SK-N-SH (cell line): ENCODE measurements around the gene HAUS3. TPM values are rescaled to one million over a fixed set of nuclear protein-coding genes. Genes with fewer than 3 reads are reported as not detected.
A peak's percentile ranks its signal among the peaks of the same experiment; 100 is the strongest.

Source experiments
- CTCF ChIA-PET: fragments of 300-600, 350-600 bp; formaldehyde crosslinking; extraction: SDS; loops from one replicate; lab custom pipeline; 2021; lab: Yijun Ruan, JAX
- POLR2A ChIA-PET: fragments of 350-600 bp; sonication (Branson Sonifier 250); formaldehyde crosslinking; extraction: SDS; loops from one replicate; lab custom pipeline; 2020; ENCODE audit warnings: antibody characterized with exemption, inconsistent platforms; lab: Yijun Ruan, JAX
- DNase-seq: peaks from one replicate; pipeline ENCODE4 v3.0.0; 2012
- H2AFZ ChIP-seq: fragments of 200-600 bp; sonication (generic); 2 replicates; pipeline ENCODE4 v1.8.1; 2016; ENCODE audit warnings: antibody characterized with exemption, mild to moderate bottlenecking, low read depth
- H3F3A ChIP-seq: fragments of 200-600 bp; sonication (generic); replicated peaks from 2 replicates; pipeline ENCODE3; 2016; ENCODE audit warnings: antibody characterized with exemption, mild to moderate bottlenecking; ENCODE audit not compliant: insufficient read depth
- H3K27ac ChIP-seq, 2 experiments: fragments of 200-500 bp in 1 of 2; fragments of 200-600 bp in 1 of 2; sonication (Bioruptor generic) in 1 of 2; sonication (generic), shearing (Covaris generic) in 1 of 2; 2 replicates each; pipeline versions ENCODE4 v1.5.1 to v1.6.1; 2014 to 2016; ENCODE audit warnings: low read depth in 2 of 2, inconsistent platforms in 1 of 2, low read length in 1 of 2, mild to moderate bottlenecking in 1 of 2, mixed read lengths in 1 of 2
- H3K27me3 ChIP-seq: fragments of 200-600 bp; sonication (generic), shearing (Covaris generic); 2 replicates; pipeline ENCODE4 v1.6.1; 2016; ENCODE audit warnings: mixed run types; ENCODE audit not compliant: insufficient read depth
- H3K36me3 ChIP-seq, 2 experiments: fragments of 200-500 bp in 1 of 2; fragments of 200-600 bp in 1 of 2; sonication (Bioruptor generic) in 1 of 2; sonication (generic) in 1 of 2; replicated peaks in 1 of 2; 2 replicates each; pipeline versions ENCODE3 to v1.5.1; 2014 to 2016; ENCODE audit warnings: low read length in 1 of 2, mild to moderate bottlenecking in 1 of 2; ENCODE audit not compliant: insufficient read depth in 2 of 2, control insufficient read depth in 1 of 2
- H3K4me1 ChIP-seq, 2 experiments: fragments of 200-500 bp in 1 of 2; fragments of 200-600 bp in 1 of 2; sonication (Bioruptor generic) in 1 of 2; sonication (generic), shearing (Covaris generic) in 1 of 2; 2 replicates each; pipeline versions ENCODE4 v1.5.1 to v1.6.1; 2014 to 2016; ENCODE audit warnings: low read depth in 1 of 2, low read length in 1 of 2, mixed run types in 1 of 2; ENCODE audit not compliant: insufficient read depth in 2 of 2, control insufficient read depth in 1 of 2
- H3K4me2 ChIP-seq: fragments of 200-600 bp; sonication (generic), shearing (Covaris generic); 2 replicates; pipeline ENCODE4 v1.6.1; 2017; ENCODE audit warnings: mixed run types
- H3K4me3 ChIP-seq, 2 experiments: fragments of 200-500 bp in 1 of 2; fragments of 200-600 bp in 1 of 2; sonication (Bioruptor generic) in 1 of 2; sonication (generic), shearing (Covaris generic) in 1 of 2; 2 replicates each; pipeline versions ENCODE4 v1.5.1 to v1.8.1; 2014 to 2016; ENCODE audit warnings: low read depth in 2 of 2, inconsistent platforms in 1 of 2, low read length in 1 of 2, mild to moderate bottlenecking in 1 of 2, mixed read lengths in 1 of 2, moderate library complexity in 1 of 2
- H3K79me2 ChIP-seq: fragments of 200-600 bp; sonication (generic); 2 replicates; pipeline ENCODE4 v1.8.1; 2017; ENCODE audit warnings: mild to moderate bottlenecking; ENCODE audit not compliant: insufficient read depth
- H3K9ac ChIP-seq: fragments of 200-600 bp; sonication (generic); 2 replicates; pipeline ENCODE4 v1.6.1; 2017; ENCODE audit warnings: mixed run types
- H3K9me2 ChIP-seq: fragments of 200-600 bp; sonication (generic); 2 replicates; pipeline ENCODE4 v1.6.1; 2017; ENCODE audit warnings: mixed run types
- H3K9me3 ChIP-seq: fragments of 200-600 bp; sonication (generic); 2 replicates; pipeline ENCODE4 v1.6.1; 2017; ENCODE audit warnings: mixed run types, mild to moderate bottlenecking, moderate library complexity
- H4K20me1 ChIP-seq: fragments of 200-600 bp; sonication (generic); 2 replicates; pipeline ENCODE4 v1.6.1; 2017; ENCODE audit warnings: mild to moderate bottlenecking, mixed run types; ENCODE audit not compliant: insufficient read depth
- ELF1 ChIP-seq: IDR thresholded peaks from 2 replicates; pipeline ENCODE4 v1.4.0; 2012
- EZH2phosphoT487 ChIP-seq: fragments of 200-600 bp; sonication (generic); IDR thresholded peaks from 2 replicates; pipeline ENCODE4 v1.6.1; 2017; ENCODE audit warnings: low read depth, mixed run types, mild to moderate bottlenecking, antibody characterized with exemption, moderate library complexity, borderline replicate concordance
- FOXJ3 ChIP-seq: sonication (generic); formaldehyde crosslinking; IDR thresholded peaks from 2 replicates; pipeline ENCODE4 v1.5.1; 2020; ENCODE audit warnings: mild to moderate bottlenecking, missing genetic modification reagents
- FOXM1 ChIP-seq: IDR thresholded peaks from 2 replicates; pipeline ENCODE4 v1.4.0; 2012; ENCODE audit warnings: low read depth, mild to moderate bottlenecking
- GABPA ChIP-seq: IDR thresholded peaks from 2 replicates; pipeline ENCODE4 v1.4.0; 2012; ENCODE audit warnings: low read depth, mild to moderate bottlenecking
- MAX ChIP-seq: IDR thresholded peaks from 2 replicates; pipeline ENCODE4 v1.4.0; 2012; ENCODE audit warnings: low read depth
- MEF2A ChIP-seq: IDR thresholded peaks from 2 replicates; pipeline ENCODE4 v1.4.0; 2012; ENCODE audit warnings: low read depth, borderline replicate concordance
- NFIC ChIP-seq: IDR thresholded peaks from 2 replicates; pipeline ENCODE4 v1.4.0; 2012; ENCODE audit warnings: borderline replicate concordance
- PBX3 ChIP-seq: IDR thresholded peaks from 2 replicates; pipeline ENCODE4; 2012
- RCOR1 ChIP-seq: fragments of 150-350 bp; IDR thresholded peaks from 2 replicates; pipeline ENCODE4 v1.6.1; 2017; ENCODE audit warnings: antibody characterized with exemption, low read length
- REST ChIP-seq: IDR thresholded peaks from 2 replicates; pipeline ENCODE4 v1.6.1; 2012; ENCODE audit warnings: mild to moderate bottlenecking, low read depth, low read length, moderate library complexity
- RXRA ChIP-seq: IDR thresholded peaks from 2 replicates; pipeline ENCODE4 v1.4.0; 2012; ENCODE audit warnings: low read depth, mild to moderate bottlenecking, borderline replicate concordance
- SMC3 ChIP-seq: IDR thresholded peaks from 2 replicates; pipeline ENCODE4 v1.6.1; 2012; ENCODE audit warnings: low read depth, low read length, improper control_type of control experiment
- USF2 ChIP-seq: fragments of 150-350 bp; IDR thresholded peaks from 2 replicates; pipeline ENCODE4 v1.6.1; 2017; ENCODE audit warnings: antibody characterized with exemption, low read length, low read depth, borderline replicate concordance
- WGBS: methylation state at CpG from one replicate; pipeline ENCODE4 v1.1.6; 2017; ENCODE audit warnings: low lambda C conversion rate; 5-methylcytosine and 5-hydroxymethylcytosine counted together
- polyA plus RNA-seq, 3 experiments: library from polyadenylated mRNA; depleted of rRNA; stranded (reverse); fragments of >200 nt; gene quantifications; 2 replicates each; pipeline ENCODE4 v1.2.3, GENCODE V29; 2012

The HAUS3 gene
- polyA plus RNA-seq, 1 of the 3 experiments (the other 2 are of a cell fraction): 6.3 TPM

GRCh38 chr4:2266181-2266580, 24.3 kb upstream of the HAUS3 start:
- Histone ChIP-seq H3K9me2 (no peaks in the 10 kb centered on the region), H2AFZ (no peak overlapping the region), H3K27me3 (no peaks in the 10 kb centered on the region), H3K36me3 (no peaks in the 10 kb centered on the region), H3K4me1 (peaks cover 0 to 50% of the 10 kb centered on the region in 2 experiments; a peak in 1 of 4 replicates), H3K9me3 (no peaks in the 10 kb centered on the region), H3K79me2 (peaks cover 1% of the 10 kb centered on the region), H3K4me3 (no peak overlapping the region), H3K27ac (peak overlapping the region in 1 of 2 experiments; percentile 44; a peak in 1 of 4 replicates), H3K9ac (no peak overlapping the region), H3F3A (no peaks in the 10 kb centered on the region), H4K20me1 (no peaks in the 10 kb centered on the region; the same call in 1 of the 2 replicates), H3K4me2 (0 out of 2 replicates have a peak overlapping the region, but pooled peaks have one; percentile 7)
- DNase-seq: peak; percentile 48
- no peak for TF ChIP-seq SMC3
- no peak for TF ChIP-seq RXRA
- no peak for TF ChIP-seq GABPA
- TF ChIP-seq NFIC: no peak
- no peak for TF ChIP-seq PBX3
- TF ChIP-seq MEF2A: no peak
- TF ChIP-seq EZH2phosphoT487: no peak
- TF ChIP-seq FOXM1: no peak
- no peak for TF ChIP-seq RCOR1
- no peak for TF ChIP-seq USF2
- TF ChIP-seq MAX: no peak
- TF ChIP-seq FOXJ3 (CRISPR knock-in tag): no peak
- TF ChIP-seq ELF1: no peak
- TF ChIP-seq REST: no peak
- POLR2A ChIA-PET: no interaction called here
- 58% methylated on average over 8 of the region's 8 CpGs for WGBS
- CTCF ChIA-PET: interaction anchor here (1.3 kb wide), 1 partner anchor 95 kb away, joined by 4 read pairs; no protein-coding TSS in a partner anchor
